ENCODE measurements around the gene PPIL4. TPM values are rescaled to one million over a fixed set of nuclear protein-coding genes. Genes with fewer than 3 reads are reported as not detected.
A peak's percentile ranks its signal among the peaks of the same experiment; 100 is the strongest.

The PPIL4 gene
- total RNA-seq, 1 experiment from 2014 or later = 24.2 TPM

GRCh38 chr6:149492798-149493343 lies 53.0 kb downstream of the PPIL4 start:
- in situ Hi-C loops (cut with HindIII; ENCODE audit: low pct_unique_long_range_greater_than_20kb, low sequenced_read_pairs) = no loop called here

GRCh38 chr6:149489967-149490366 lies 55.9 kb downstream of the PPIL4 start:
- in situ Hi-C loops (cut with HindIII; ENCODE audit: low pct_unique_long_range_greater_than_20kb, low sequenced_read_pairs) = no loop called here
- no peak for DNase-seq (ENCODE audit: low read depth)

More at GRCh38 chr6:149492798-149493343, 53.0 kb downstream of the PPIL4 start:
- DNase-seq (ENCODE audit: low read depth) = no peak

- in situ Hi-C loops (cut with HindIII; ENCODE audit: low pct_unique_long_range_greater_than_20kb, low sequenced_read_pairs) = no loop called here
- DNase-seq (ENCODE audit: low read depth) = no peak
Measured at GRCh38 chr6:149488815-149489214, 57.0 kb downstream of the PPIL4 start.

GRCh38 chr6:149487316-149487715 lies 58.5 kb downstream of the PPIL4 start:
- DNase-seq (ENCODE audit: low read depth) = no peak
- in situ Hi-C loops (cut with HindIII; ENCODE audit: low pct_unique_long_range_greater_than_20kb, low sequenced_read_pairs) = no loop called here

GRCh38 chr6:149484733-149485700 lies 60.8 kb downstream of the PPIL4 start, which contains the start of gene ZC3H12D:
TSS of gene ZC3H12D (minus strand) at chr6:149485014. CDS start at chr6:149474543, 10,471 bp downstream.
- in situ Hi-C loops (cut with HindIII; ENCODE audit: low pct_unique_long_range_greater_than_20kb, low sequenced_read_pairs) = no loop called here
- DNase-seq (ENCODE audit: low read depth) = peak; percentile 88

- in situ Hi-C loops (cut with HindIII; ENCODE audit: low pct_unique_long_range_greater_than_20kb, low sequenced_read_pairs) = no loop called here
- no peak for DNase-seq (ENCODE audit: low read depth)
Measured at GRCh38 chr6:149483849-149484655, 61.8 kb downstream of the PPIL4 start.

- no peak for DNase-seq (ENCODE audit: low read depth)
- in situ Hi-C loops (cut with HindIII; ENCODE audit: low pct_unique_long_range_greater_than_20kb, low sequenced_read_pairs) = no loop called here
Measured at GRCh38 chr6:149483334-149483725, 62.5 kb downstream of the PPIL4 start.

- no peak for DNase-seq (ENCODE audit: low read depth)
- in situ Hi-C loops (cut with HindIII; ENCODE audit: low pct_unique_long_range_greater_than_20kb, low sequenced_read_pairs) = no loop called here
Measured at GRCh38 chr6:149482545-149483333, 63.1 kb downstream of the PPIL4 start.

DNA sequence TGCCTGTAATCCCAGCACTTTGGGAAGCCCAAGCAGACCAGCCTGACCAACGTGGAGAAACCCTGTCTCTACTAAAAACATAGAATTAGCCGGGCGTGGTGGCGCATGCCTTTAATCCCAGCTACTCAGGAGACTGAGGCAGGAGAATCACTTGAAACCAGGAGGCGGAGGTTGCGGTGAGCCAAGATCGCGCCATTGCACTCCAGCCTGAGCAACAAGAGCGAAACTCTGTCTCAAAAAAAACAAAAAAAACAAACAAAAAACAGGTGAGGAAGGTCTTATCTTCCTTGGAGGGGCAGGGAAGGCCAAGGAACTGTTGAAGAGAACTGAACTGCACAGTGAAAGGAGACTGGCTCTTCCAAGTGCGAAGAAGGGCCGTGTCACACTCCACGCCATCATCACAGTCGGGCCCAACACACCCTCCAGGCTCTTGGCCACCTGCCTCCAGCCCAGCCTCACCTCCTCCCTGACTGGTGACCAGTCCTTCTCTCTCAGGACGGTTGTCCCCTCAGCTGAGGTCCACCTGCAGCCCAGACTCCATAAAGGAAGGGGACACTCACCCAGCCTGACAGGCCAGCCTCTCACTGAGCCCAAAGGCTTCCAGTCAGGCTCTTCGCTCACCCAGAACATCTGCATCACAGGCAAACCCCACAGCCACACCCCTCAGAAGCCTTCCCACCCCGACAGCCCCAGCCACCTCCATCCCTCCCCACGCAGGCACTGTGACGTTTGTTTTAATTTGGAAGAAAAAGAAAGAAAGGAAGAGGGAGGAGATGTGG lies 65.2 kb downstream of the PPIL4 start:
- in situ Hi-C loops (cut with HindIII; ENCODE audit: low pct_unique_long_range_greater_than_20kb, low sequenced_read_pairs) = no loop called here
- DNase-seq (ENCODE audit: low read depth) = no peak

GRCh38 chr6:149478631-149479314 lies 67.1 kb downstream of the PPIL4 start:
- in situ Hi-C loops (cut with HindIII; ENCODE audit: low pct_unique_long_range_greater_than_20kb, low sequenced_read_pairs) = no loop called here
- no peak for DNase-seq (ENCODE audit: low read depth)

DNA sequence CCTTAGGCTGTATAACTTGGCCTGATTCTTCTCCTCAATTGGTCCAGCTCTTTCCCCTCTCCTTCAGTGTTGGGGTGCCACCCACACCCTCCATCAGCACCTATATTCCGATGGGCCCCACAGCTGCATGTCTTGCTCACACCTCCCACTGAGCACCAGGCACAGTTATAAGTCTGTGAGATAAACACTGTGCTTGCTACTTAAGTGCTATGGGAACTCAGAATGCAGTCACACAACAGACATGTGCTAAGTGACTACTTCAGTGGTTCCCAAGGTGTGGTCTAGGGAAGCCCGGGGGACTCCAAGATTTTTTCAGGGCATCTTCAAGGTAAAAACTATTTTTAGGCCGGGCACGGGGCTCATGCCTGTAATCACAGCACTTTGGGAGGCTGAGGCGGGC lies 68.3 kb downstream of the PPIL4 start:
- in situ Hi-C loops (cut with HindIII; ENCODE audit: low pct_unique_long_range_greater_than_20kb, low sequenced_read_pairs) = no loop called here
- no peak for DNase-seq (ENCODE audit: low read depth)

- in situ Hi-C loops (cut with HindIII; ENCODE audit: low pct_unique_long_range_greater_than_20kb, low sequenced_read_pairs) = no loop called here
Measured at GRCh38 chr6:149476789-149477455, 68.9 kb downstream of the PPIL4 start.

GRCh38 chr6:149474108-149474935 lies 71.5 kb downstream of the PPIL4 start:
- in situ Hi-C loops (cut with HindIII; ENCODE audit: low pct_unique_long_range_greater_than_20kb, low sequenced_read_pairs) = no loop called here
- DNase-seq (ENCODE audit: low read depth) = no peak

More at GRCh38 chr6:149476789-149477455, 68.9 kb downstream of the PPIL4 start:
- DNase-seq (ENCODE audit: low read depth) = no peak

GRCh38 chr6:149473080-149474052 lies 72.5 kb downstream of the PPIL4 start:
- no peak for DNase-seq (ENCODE audit: low read depth)
- in situ Hi-C loops (cut with HindIII; ENCODE audit: low pct_unique_long_range_greater_than_20kb, low sequenced_read_pairs) = no loop called here

Data from Caki2 (cell line).